HepG2 (cell line): Measurements from ENCODE around the gene GADD45B. TPM values are rescaled to one million over a fixed set of nuclear protein-coding genes. Genes with fewer than 3 reads are reported as not detected.

Experiments used
- ATF4 ChIP-seq, 2 experiments: fragments of 450-650 bp in 1 of 2; sonication (generic) in 1 of 2; formaldehyde crosslinking; IDR thresholded peaks; 2 replicates each; pipeline versions ENCODE4 v1.5.0 to v1.8.0; 2020 to 2022; ENCODE audit warnings: mild to moderate bottlenecking in 1 of 2, missing genetic modification reagents in 1 of 2
- ATF7 ChIP-seq, 2 experiments: fragments of 450-650 bp in 1 of 2; sonication (generic) in 1 of 2; formaldehyde crosslinking in 1 of 2; IDR thresholded peaks; 2 replicates each; pipeline versions ENCODE4 v1.4.0 to v1.6.1; 2016 to 2020; ENCODE audit warnings: antibody characterized with exemption in 1 of 2, mild to moderate bottlenecking in 1 of 2, missing genetic modification reagents in 1 of 2
- E2F1 ChIP-seq: sonication (generic); formaldehyde crosslinking; IDR thresholded peaks from 2 replicates; pipeline ENCODE4 v1.5.0; 2020; ENCODE audit warnings: missing genetic modification reagents
- EP300 ChIP-seq, 3 experiments: sonication (generic) in 1 of 3; formaldehyde crosslinking in 1 of 3; IDR thresholded peaks; 2 replicates each; pipeline versions ENCODE4 v1.5.1 to v1.6.1; 2011 to 2020; ENCODE audit warnings: low read depth in 2 of 3, low read length in 2 of 3, borderline replicate concordance in 1 of 3, improper control_type of control experiment in 1 of 3, mild to moderate bottlenecking in 1 of 3, missing genetic modification reagents in 1 of 3, moderate library complexity in 1 of 3
- FOSL2 ChIP-seq: sonication (generic); formaldehyde crosslinking; IDR thresholded peaks from 2 replicates; pipeline ENCODE4 v1.4.0; 2020; ENCODE audit warnings: missing genetic modification reagents
- GABPB1 ChIP-seq: IDR thresholded peaks from 2 replicates; pipeline ENCODE4 v1.6.1; 2016; ENCODE audit warnings: mild to moderate bottlenecking, missing genetic modification reagents, moderate library complexity, missing compliant biosample characterization
- GZF1 ChIP-seq: sonication (generic); formaldehyde crosslinking; IDR thresholded peaks from 2 replicates; pipeline ENCODE4 v1.5.1; 2020; ENCODE audit warnings: mild to moderate bottlenecking, missing genetic modification reagents
- HDAC1 ChIP-seq: sonication (generic); formaldehyde crosslinking; IDR thresholded peaks from 2 replicates; pipeline ENCODE4 v1.5.1; 2020; ENCODE audit warnings: mild to moderate bottlenecking, missing genetic modification reagents
- HNRNPH1 ChIP-seq: fragments of 200-400 bp; formaldehyde crosslinking; optimal IDR thresholded peaks from 2 replicates; pipeline ENCODE3; 2017; ENCODE audit warnings: mild to moderate bottlenecking, low read depth, low read length
- HOXA3 ChIP-seq: sonication (generic); formaldehyde crosslinking; IDR thresholded peaks from 2 replicates; pipeline ENCODE4 v1.5.0; 2020; ENCODE audit warnings: missing genetic modification reagents
- JUN ChIP-seq: sonication (generic); formaldehyde crosslinking; IDR thresholded peaks from 2 replicates; pipeline ENCODE4 v1.4.0; 2020; ENCODE audit warnings: mild to moderate bottlenecking, missing genetic modification reagents
- MIER3 ChIP-seq: IDR thresholded peaks from 2 replicates; pipeline ENCODE4 v1.6.1; 2016; ENCODE audit warnings: missing compliant biosample characterization, borderline replicate concordance
- MTF2 ChIP-seq: sonication (generic); formaldehyde crosslinking; IDR thresholded peaks from 2 replicates; pipeline ENCODE4 v1.5.0; 2020; ENCODE audit warnings: missing genetic modification reagents, borderline replicate concordance
- PPARG ChIP-seq: conservative IDR thresholded peaks from 2 replicates; pipeline ENCODE4 v1.6.1; 2016; ENCODE audit warnings: missing biosample characterization, missing genetic modification reagents
- SALL1 ChIP-seq: sonication (generic); formaldehyde crosslinking; IDR thresholded peaks from 2 replicates; pipeline ENCODE4 v1.8.0; 2022; ENCODE audit warnings: mild to moderate bottlenecking, missing genetic modification reagents
- SMAD1 ChIP-seq: sonication (generic); formaldehyde crosslinking; IDR thresholded peaks from 2 replicates; pipeline ENCODE4 v1.4.0; 2020; ENCODE audit warnings: missing genetic modification reagents, low read depth, mild to moderate bottlenecking, borderline replicate concordance
- SP4 ChIP-seq: sonication (generic); formaldehyde crosslinking; IDR thresholded peaks from 2 replicates; pipeline ENCODE4 v1.8.1; 2023; ENCODE audit warnings: mild to moderate bottlenecking, missing genetic modification reagents
- TBP ChIP-seq: sonication (generic); formaldehyde crosslinking; IDR thresholded peaks from 2 replicates; pipeline ENCODE4 v1.5.0; 2020; ENCODE audit warnings: missing genetic modification reagents
- ZC3H4 ChIP-seq: sonication (generic); formaldehyde crosslinking; IDR thresholded peaks from 2 replicates; pipeline ENCODE4 v1.4.0; 2020; ENCODE audit warnings: missing genetic modification reagents, borderline replicate concordance
- ZMAT3 ChIP-seq: sonication (generic); formaldehyde crosslinking; conservative IDR thresholded peaks from 2 replicates; pipeline ENCODE4 v1.7.0; 2021; ENCODE audit warnings: missing genetic modification reagents
- ZNF17 ChIP-seq: sonication (generic); formaldehyde crosslinking; IDR thresholded peaks from 2 replicates; pipeline ENCODE4 v1.5.0; 2020; ENCODE audit warnings: mild to moderate bottlenecking, missing genetic modification reagents
- ZNF530 ChIP-seq: sonication (generic); formaldehyde crosslinking; IDR thresholded peaks from 2 replicates; pipeline ENCODE4 v1.5.0; 2020; ENCODE audit warnings: low read depth, mild to moderate bottlenecking, missing genetic modification reagents
- ZNF572 ChIP-seq: sonication (generic); formaldehyde crosslinking; IDR thresholded peaks from 2 replicates; pipeline ENCODE4 v1.5.1; 2020; ENCODE audit warnings: mild to moderate bottlenecking, missing genetic modification reagents
- ZNF615 ChIP-seq: sonication (generic); formaldehyde crosslinking; IDR thresholded peaks from 2 replicates; pipeline ENCODE4 v1.5.0; 2020; ENCODE audit warnings: mild to moderate bottlenecking, missing genetic modification reagents, borderline replicate concordance
- ZNF724P ChIP-seq: sonication (generic); formaldehyde crosslinking; IDR thresholded peaks from 2 replicates; pipeline ENCODE4 v1.8.0; 2022; ENCODE audit warnings: missing genetic modification reagents, borderline replicate concordance
- ZNF788 ChIP-seq: sonication (generic); formaldehyde crosslinking; IDR thresholded peaks from 2 replicates; pipeline ENCODE4 v1.5.0; 2020; ENCODE audit warnings: mild to moderate bottlenecking, missing genetic modification reagents, borderline replicate concordance
- ZNF878 ChIP-seq: sonication (generic); formaldehyde crosslinking; IDR thresholded peaks from 2 replicates; pipeline ENCODE4 v1.8.1; 2023; ENCODE audit warnings: mild to moderate bottlenecking, missing genetic modification reagents, moderate library complexity
- polyA plus RNA-seq, 8 experiments: library from polyadenylated mRNA; depleted of rRNA in 3 of 8; stranded (reverse) in 7 of 8; unstranded in 1 of 8; fragments of >200 nt; fragmentation: Illumina TruSeq in 4 of 8; extraction: Trizol in 4 of 8; gene quantifications; 2 replicates each; pipeline versions ENCODE4 v1.2.1 to v1.2.3, GENCODE V29; 2011 to 2016; ENCODE audit warnings: low read depth in 4 of 8, missing spikeins in 1 of 8, mixed read lengths in 1 of 8; ENCODE audit not compliant: insufficient read depth in 1 of 8
- total RNA-seq, 5 experiments: library from RNA; depleted of rRNA; stranded (reverse); fragments of >200 nt; fragmentation: Illumina TruSeq; extraction: Trizol; gene quantifications; 2 replicates each; pipeline ENCODE4 v1.2.3, GENCODE V29; 2016; ENCODE audit warnings: low read depth in 1 of 5

The GADD45B gene
- total and polyA plus RNA-seq, 2 of the 13 experiments (the other 11 are each of a cell fraction or from before 2014, with no cell fraction given) = 4.6 to 34.1 TPM

GRCh38 chr19:2475018-2475701, 767 bp upstream of the GADD45B start (continued):
- TF ChIP-seq HDAC1 = peak; percentile 73
- TF ChIP-seq TBP = no peak
- TF ChIP-seq E2F1 (CRISPR knock-in tag) = no peak
- TF ChIP-seq ATF7 (IDR thresholded peaks at IDR 0.05) = no peak
- peak; percentile 46; the same call in 1 of the 2 replicates for TF ChIP-seq ATF7 (CRISPR knock-in tag; IDR thresholded peaks at IDR 0.05)
- no peak; the same call in 1 of the 2 replicates for TF ChIP-seq MIER3
- no peak for TF ChIP-seq ZNF878 (CRISPR knock-in tag)
- TF ChIP-seq ZNF530 (CRISPR knock-in tag) = no peak
- no peak for TF ChIP-seq PPARG
- no peak for TF ChIP-seq MTF2 (CRISPR knock-in tag)
- TF ChIP-seq EP300 (IDR thresholded peaks at IDR 0.05; ENCODE audit: low read depth in 2 of 2, low read length in 2 of 2) = no peak
- no peak for TF ChIP-seq EP300 (CRISPR knock-in tag; IDR thresholded peaks at IDR 0.05; ENCODE audit: borderline replicate concordance)
- TF ChIP-seq ZNF17 (CRISPR knock-in tag) = no peak
- TF ChIP-seq ZNF788 (CRISPR knock-in tag) = no peak
- no peak; the same call in 1 of the 2 replicates for TF ChIP-seq ZNF572
- no peak for TF ChIP-seq GZF1 (CRISPR knock-in tag)
- TF ChIP-seq ZNF615 = no peak
- no peak for TF ChIP-seq GABPB1 (CRISPR knock-in tag)
- no peak for TF ChIP-seq SP4 (CRISPR knock-in tag)
- no peak for TF ChIP-seq ZMAT3 (CRISPR knock-in tag)
- TF ChIP-seq ZC3H4 = no peak
- 0 out of 2 replicates have a peak, but pooled peaks have one; percentile 7 for TF ChIP-seq JUN
- no peak for TF ChIP-seq ATF4 (CRISPR knock-in tag; IDR thresholded peaks at IDR 0.05)
- TF ChIP-seq FOSL2 (CRISPR knock-in tag) = no peak; the same call in 1 of the 2 replicates
- TF ChIP-seq SALL1 (CRISPR knock-in tag) = no peak; the same call in 1 of the 2 replicates
- no peak for TF ChIP-seq HNRNPH1
- no peak for TF ChIP-seq ZNF724P (CRISPR knock-in tag)
- no peak; the same call in 1 of the 2 replicates for TF ChIP-seq SMAD1 (CRISPR knock-in tag)
- no peak for TF ChIP-seq HOXA3 (CRISPR knock-in tag)
